WTC11 (cell line): ENCODE data around the gene SENP3. TPM values are rescaled to one million over a fixed set of nuclear protein-coding genes. Genes with fewer than 3 reads are reported as not detected.

ENCODE experiments used
- AR ChIP-seq: fragments of 250-450 bp; sonication (Bioruptor Pico); IDR thresholded peaks from 2 replicates; pipeline ENCODE4 v1.9.0; 2021; ENCODE audit warnings: mild to moderate bottlenecking
- ATF6 ChIP-seq: sonication (generic); formaldehyde crosslinking; IDR thresholded peaks from 2 replicates; pipeline ENCODE4 v1.8.1; 2023; ENCODE audit warnings: mild to moderate bottlenecking, missing genetic modification reagents
- CREB1 ChIP-seq: sonication (generic); formaldehyde crosslinking; IDR thresholded peaks from 2 replicates; pipeline ENCODE4 v1.8.0; 2023; ENCODE audit warnings: mild to moderate bottlenecking, missing genetic modification reagents
- ELF4 ChIP-seq: sonication (generic); formaldehyde crosslinking; IDR thresholded peaks from 2 replicates; pipeline ENCODE4 v1.8.1; 2022; ENCODE audit warnings: low read depth, mild to moderate bottlenecking, moderate library complexity, missing genetic modification reagents
- FOXJ3 ChIP-seq: sonication (generic); formaldehyde crosslinking; IDR thresholded peaks from 2 replicates; pipeline ENCODE4 v1.9.0; 2021; ENCODE audit warnings: missing genetic modification reagents, mild to moderate bottlenecking, borderline replicate concordance
- GTF2I ChIP-seq: fragments of 250-450 bp; sonication (Bioruptor Pico); conservative IDR thresholded peaks from 2 replicates; pipeline ENCODE4 v1.4.0; 2021; ENCODE audit warnings: mild to moderate bottlenecking
- IRF2 ChIP-seq: sonication (generic); formaldehyde crosslinking; IDR thresholded peaks from 2 replicates; pipeline ENCODE4 v1.8.0; 2022; ENCODE audit warnings: low read depth, missing genetic modification reagents, borderline replicate concordance
- MYBL2 ChIP-seq: sonication (generic); formaldehyde crosslinking; IDR thresholded peaks from 2 replicates; pipeline ENCODE4 v1.8.1; 2023; ENCODE audit warnings: mild to moderate bottlenecking, moderate library complexity, missing genetic modification reagents
- NR3C1 ChIP-seq: sonication (generic); formaldehyde crosslinking; conservative IDR thresholded peaks from 2 replicates; pipeline ENCODE4 v1.8.1; 2023; ENCODE audit warnings: low read depth, mild to moderate bottlenecking, missing genetic modification reagents
- SMAD3 ChIP-seq: sonication (generic); formaldehyde crosslinking; IDR thresholded peaks from 2 replicates; pipeline ENCODE4 v1.8.0; 2022; ENCODE audit warnings: missing genetic modification reagents, mild to moderate bottlenecking, borderline replicate concordance
- SOX15 ChIP-seq: fragments of 250-450 bp; sonication (Bioruptor Pico); IDR thresholded peaks from 2 replicates; pipeline ENCODE4 v1.9.0; 2021; ENCODE audit warnings: mild to moderate bottlenecking
- STAT6 ChIP-seq: sonication (generic); formaldehyde crosslinking; conservative IDR thresholded peaks from 2 replicates; pipeline ENCODE4 v1.8.1; 2023; ENCODE audit warnings: mild to moderate bottlenecking, low read depth, missing genetic modification reagents, moderate library complexity
- TCF7 ChIP-seq: sonication (generic); formaldehyde crosslinking; IDR thresholded peaks from 2 replicates; pipeline ENCODE4 v1.8.0; 2022; ENCODE audit warnings: mild to moderate bottlenecking, low read depth, missing genetic modification reagents, moderate library complexity
- TEAD4 ChIP-seq: sonication (generic); formaldehyde crosslinking; IDR thresholded peaks from 2 replicates; pipeline ENCODE4 v1.8.0; 2022; ENCODE audit warnings: mild to moderate bottlenecking, missing genetic modification reagents
- ZNF219 ChIP-seq: sonication (generic); formaldehyde crosslinking; IDR thresholded peaks from 2 replicates; pipeline ENCODE4 v1.8.0; 2023; ENCODE audit warnings: missing genetic modification reagents, mild to moderate bottlenecking, borderline replicate concordance
- ZNF532 ChIP-seq: fragments of 250-450 bp; sonication (Bioruptor Pico); IDR thresholded peaks from 2 replicates; pipeline ENCODE4 v1.9.0; 2021; ENCODE audit warnings: mild to moderate bottlenecking, borderline replicate concordance
- total RNA-seq: library from RNA; stranded (reverse); gene quantifications from 3 replicates; pipeline ENCODE4 v1.2.3, GENCODE V29; 2021
- TF ChIP-seq, protein P1 (sequence below): sonication (generic); formaldehyde crosslinking; IDR thresholded peaks from 2 replicates; pipeline ENCODE4 v1.8.1; 2022; ENCODE audit warnings: mild to moderate bottlenecking, missing genetic modification reagents, moderate library complexity, borderline replicate concordance
- TF ChIP-seq, protein P2 (sequence below): sonication (generic); formaldehyde crosslinking; IDR thresholded peaks from 2 replicates; pipeline ENCODE4 v1.8.1; 2022; ENCODE audit warnings: missing genetic modification reagents, borderline replicate concordance

Gene SENP3
- total RNA-seq, 1 experiment from 2014 or later = 85.4 TPM

DNA sequence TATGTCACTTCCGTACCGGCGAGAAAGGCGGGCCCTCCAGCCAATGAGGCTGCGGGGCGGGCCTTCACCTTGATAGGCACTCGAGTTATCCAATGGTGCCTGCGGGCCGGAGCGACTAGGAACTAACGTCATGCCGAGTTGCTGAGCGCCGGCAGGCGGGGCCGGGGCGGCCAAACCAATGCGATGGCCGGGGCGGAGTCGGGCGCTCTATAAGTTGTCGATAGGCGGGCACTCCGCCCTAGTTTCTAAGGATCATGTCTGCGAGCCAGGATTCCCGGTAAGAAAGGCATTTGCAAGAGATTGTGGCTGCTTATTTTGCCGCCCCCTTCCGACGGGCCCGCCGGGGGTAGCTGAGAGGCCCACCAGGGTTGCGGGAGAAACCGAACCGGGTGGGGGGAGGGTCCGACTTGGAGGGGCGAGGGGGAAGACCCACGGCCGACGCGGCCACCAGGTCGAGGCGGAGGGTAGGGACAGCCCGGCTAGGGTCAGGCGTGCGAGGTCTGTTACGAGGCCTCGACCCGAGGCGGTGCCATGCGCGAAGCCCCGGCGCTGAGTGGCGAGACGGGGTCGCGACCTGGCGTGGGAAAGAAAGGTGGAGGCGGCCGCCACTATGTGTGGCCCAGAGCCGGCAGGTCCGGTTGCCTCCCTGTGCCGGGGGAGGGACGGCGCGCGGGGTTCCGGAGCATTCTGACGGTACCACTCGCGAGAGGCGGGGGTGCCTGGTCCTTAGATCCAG is 11.0 kb downstream of the SENP3 start (continued):
- peak; percentile 95 for TF ChIP-seq AR (CRISPR knock-in tag)
- no peak for TF ChIP-seq ELF4 (CRISPR knock-in tag)
- TF ChIP-seq, protein P1, sequence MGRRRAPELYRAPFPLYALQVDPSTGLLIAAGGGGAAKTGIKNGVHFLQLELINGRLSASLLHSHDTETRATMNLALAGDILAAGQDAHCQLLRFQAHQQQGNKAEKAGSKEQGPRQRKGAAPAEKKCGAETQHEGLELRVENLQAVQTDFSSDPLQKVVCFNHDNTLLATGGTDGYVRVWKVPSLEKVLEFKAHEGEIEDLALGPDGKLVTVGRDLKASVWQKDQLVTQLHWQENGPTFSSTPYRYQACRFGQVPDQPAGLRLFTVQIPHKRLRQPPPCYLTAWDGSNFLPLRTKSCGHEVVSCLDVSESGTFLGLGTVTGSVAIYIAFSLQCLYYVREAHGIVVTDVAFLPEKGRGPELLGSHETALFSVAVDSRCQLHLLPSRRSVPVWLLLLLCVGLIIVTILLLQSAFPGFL = peak; percentile 36; the same call in 1 of the 2 replicates
- TF ChIP-seq SMAD3 (CRISPR knock-in tag) = peak; percentile 9; the same call in 1 of the 2 replicates
- TF ChIP-seq, protein P2, sequence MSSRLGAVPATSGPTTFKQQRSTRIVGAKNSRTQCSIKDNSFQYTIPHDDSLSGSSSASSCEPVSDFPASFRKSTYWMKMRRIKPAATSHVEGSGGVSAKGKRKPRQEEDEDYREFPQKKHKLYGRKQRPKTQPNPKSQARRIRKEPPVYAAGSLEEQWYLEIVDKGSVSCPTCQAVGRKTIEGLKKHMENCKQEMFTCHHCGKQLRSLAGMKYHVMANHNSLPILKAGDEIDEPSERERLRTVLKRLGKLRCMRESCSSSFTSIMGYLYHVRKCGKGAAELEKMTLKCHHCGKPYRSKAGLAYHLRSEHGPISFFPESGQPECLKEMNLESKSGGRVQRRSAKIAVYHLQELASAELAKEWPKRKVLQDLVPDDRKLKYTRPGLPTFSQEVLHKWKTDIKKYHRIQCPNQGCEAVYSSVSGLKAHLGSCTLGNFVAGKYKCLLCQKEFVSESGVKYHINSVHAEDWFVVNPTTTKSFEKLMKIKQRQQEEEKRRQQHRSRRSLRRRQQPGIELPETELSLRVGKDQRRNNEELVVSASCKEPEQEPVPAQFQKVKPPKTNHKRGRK (CRISPR knock-in tag) = no peak
- TF ChIP-seq SOX15 = no peak
- no peak for TF ChIP-seq IRF2 (CRISPR knock-in tag)
- TF ChIP-seq GTF2I (CRISPR knock-in tag) = no peak
- no peak for TF ChIP-seq TCF7 (CRISPR knock-in tag)
- no peak for TF ChIP-seq STAT6
- no peak for TF ChIP-seq NR3C1
- peak; percentile 94; the same call in 1 of the 2 replicates for TF ChIP-seq ZNF532
- 0 out of 2 replicates have a peak, but pooled peaks have one; percentile 43 for TF ChIP-seq TEAD4
- TF ChIP-seq MYBL2 (CRISPR knock-in tag) = no peak
- no peak; the same call in 1 of the 2 replicates for TF ChIP-seq CREB1
- TF ChIP-seq ZNF219 (CRISPR knock-in tag) = no peak
- 0 out of 2 replicates have a peak, but pooled peaks have one; percentile 66 for TF ChIP-seq ATF6 (CRISPR knock-in tag)
- TF ChIP-seq FOXJ3 = 0 out of 2 replicates have a peak, but pooled peaks have one; percentile 41
